ENCODE data around the gene ZFYVE26. TPM values are rescaled to one million over a fixed set of nuclear protein-coding genes. Genes with fewer than 3 reads are reported as not detected.

Gene ZFYVE26
- total RNA-seq, 1 experiment from 2014 or later = 19.9 TPM

- Histone ChIP-seq H3K4me2 (ENCODE audit: insufficient read depth, insufficient read length, low read length) (no peak overlapping the region), H3T11ph (ENCODE audit: low read length) (no peak overlapping the region), H2BK20ac (ENCODE audit: low read depth, low read length, poor library complexity, severe bottlenecking) (no peak overlapping the region), H3K23me2 (ENCODE audit: insufficient read length, low read depth, low read length, poor library complexity, severe bottlenecking) (no peaks in the 10 kb centered on the region), H4K8ac (replicated peaks; ENCODE audit: insufficient read length, low read depth, low read length) (no peak overlapping the region), H3K79me1 (ENCODE audit: insufficient read depth, low read depth, low read length, poor library complexity, severe bottlenecking) (no peaks in the 10 kb centered on the region), H3K23ac (ENCODE audit: insufficient read length, low read depth, low read length) (no peak overlapping the region), H3K4me1 (ENCODE audit: insufficient read depth, low read length) (no peaks in the 10 kb centered on the region), H3K27ac (ENCODE audit: insufficient read length, low read depth, low read length) (no peak overlapping the region), H3K27me3 (ENCODE audit: insufficient read depth, low read length) (no peaks in the 10 kb centered on the region), H3K18ac (ENCODE audit: insufficient read length, low read depth, low read length) (no peak overlapping the region), H2BK12ac (ENCODE audit: insufficient read length, low read depth, low read length) (no peak overlapping the region), H3K4ac (ENCODE audit: low read depth, low read length) (no peak overlapping the region), H2AFZ (ENCODE audit: low read length) (no peak overlapping the region), H2BK15ac (ENCODE audit: low read depth, low read length) (no peak overlapping the region), H3K79me2 (ENCODE audit: insufficient read depth, low read length) (no peaks in the 10 kb centered on the region), H4K5ac (ENCODE audit: insufficient read length, low read depth, low read length) (no peak overlapping the region), H3K14ac (ENCODE audit: insufficient read depth, low read length) (no peak overlapping the region), H2BK5ac (ENCODE audit: insufficient read length, low read length) (no peak overlapping the region), H3K9ac (ENCODE audit: extremely low read depth, insufficient read length, low read length) (no peak overlapping the region), H4K20me1 (ENCODE audit: control insufficient read depth, insufficient read depth, insufficient read length) (no peaks in the 10 kb centered on the region), H3K56ac (ENCODE audit: insufficient read length, low read depth, low read length) (no peak overlapping the region), H4K91ac (ENCODE audit: insufficient read length, low read depth, low read length) (no peak overlapping the region), H3K9me3 (ENCODE audit: control insufficient read depth, low read depth, low read length) (no peaks in the 10 kb centered on the region), H2AK5ac (ENCODE audit: insufficient read length, low read length) (no peak overlapping the region), H2BK120ac (ENCODE audit: low read depth, low read length, poor library complexity, severe bottlenecking) (no peak overlapping the region)
- peaks cover 6 to 58% (median 40%) of the 10 kb centered on the region in 3 experiments; a peak in 6 of 7 replicates for H3K36me3 Mint-ChIP-seq (ENCODE audit: insufficient read depth in 1 of 3, low read depth in 3 of 3)
- WGBS (ENCODE audit: extremely low coverage, insufficient read length, low lambda C conversion rate) = no CpG with 5 or more reads among the region's 3 CpGs
- H3K9me3 Mint-ChIP-seq = no peaks in the 10 kb centered on the region
- no peak for DNase-seq
- H3K4me1 Mint-ChIP-seq = no peaks in the 10 kb centered on the region
- TF ChIP-seq CTCF (conservative IDR thresholded peaks at IDR 0.05) = no peak
- H3K27ac Mint-ChIP-seq = peak overlapping the region in 1 of 3 experiments; percentile 8; a peak in 1 of 7 replicates
- H3K4me3 Mint-ChIP-seq = no peak overlapping the region
- no peaks in the 10 kb centered on the region for H3K27me3 Mint-ChIP-seq (ENCODE audit: low read depth)
Measured at GRCh38 chr14:67757175-67757574, 59.2 kb downstream of the ZFYVE26 start.

All from H9 (cell line).